ENCODE measurements around the gene EGFR.

- no peak for TF ChIP-seq CTCF (IDR thresholded peaks at IDR 0.05)
- peak; percentile 96 for TF ChIP-seq POLR2A (IDR thresholded peaks at IDR 0.05)
Measured at GRCh38 chr7:55018361-55019190, at the start of gene EGFR.

Measured in right lobe of liver (tissue), 4 donors.